Measurements from ENCODE around the gene MOSPD3. TPM values are rescaled to one million over a fixed set of nuclear protein-coding genes. Genes with fewer than 3 reads are reported as not detected.
A peak's percentile ranks its signal among the peaks of the same experiment; 100 is the strongest.

MOSPD3 gene
- total and polyA plus RNA-seq, 2 experiments from 2014 or later = 15.3 to 23.5 TPM

DNA sequence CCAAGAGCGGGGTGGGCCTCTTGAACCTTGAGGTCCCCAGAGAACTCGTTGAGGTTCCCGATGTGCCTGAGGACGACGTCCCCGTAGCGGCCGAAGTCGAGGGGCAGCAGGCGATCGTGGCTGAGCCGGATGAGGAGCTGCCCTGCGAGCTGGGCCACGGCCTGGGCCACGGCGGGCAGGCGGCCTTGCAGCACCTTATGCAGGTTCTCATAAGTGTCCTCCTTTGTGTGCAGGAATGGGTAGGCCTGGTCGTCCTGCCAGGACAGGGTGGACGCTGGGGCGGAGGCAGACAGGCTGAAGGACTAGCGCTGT, 14.9 kb downstream of the MOSPD3 start (continued):
- TF ChIP-seq, protein P1, sequence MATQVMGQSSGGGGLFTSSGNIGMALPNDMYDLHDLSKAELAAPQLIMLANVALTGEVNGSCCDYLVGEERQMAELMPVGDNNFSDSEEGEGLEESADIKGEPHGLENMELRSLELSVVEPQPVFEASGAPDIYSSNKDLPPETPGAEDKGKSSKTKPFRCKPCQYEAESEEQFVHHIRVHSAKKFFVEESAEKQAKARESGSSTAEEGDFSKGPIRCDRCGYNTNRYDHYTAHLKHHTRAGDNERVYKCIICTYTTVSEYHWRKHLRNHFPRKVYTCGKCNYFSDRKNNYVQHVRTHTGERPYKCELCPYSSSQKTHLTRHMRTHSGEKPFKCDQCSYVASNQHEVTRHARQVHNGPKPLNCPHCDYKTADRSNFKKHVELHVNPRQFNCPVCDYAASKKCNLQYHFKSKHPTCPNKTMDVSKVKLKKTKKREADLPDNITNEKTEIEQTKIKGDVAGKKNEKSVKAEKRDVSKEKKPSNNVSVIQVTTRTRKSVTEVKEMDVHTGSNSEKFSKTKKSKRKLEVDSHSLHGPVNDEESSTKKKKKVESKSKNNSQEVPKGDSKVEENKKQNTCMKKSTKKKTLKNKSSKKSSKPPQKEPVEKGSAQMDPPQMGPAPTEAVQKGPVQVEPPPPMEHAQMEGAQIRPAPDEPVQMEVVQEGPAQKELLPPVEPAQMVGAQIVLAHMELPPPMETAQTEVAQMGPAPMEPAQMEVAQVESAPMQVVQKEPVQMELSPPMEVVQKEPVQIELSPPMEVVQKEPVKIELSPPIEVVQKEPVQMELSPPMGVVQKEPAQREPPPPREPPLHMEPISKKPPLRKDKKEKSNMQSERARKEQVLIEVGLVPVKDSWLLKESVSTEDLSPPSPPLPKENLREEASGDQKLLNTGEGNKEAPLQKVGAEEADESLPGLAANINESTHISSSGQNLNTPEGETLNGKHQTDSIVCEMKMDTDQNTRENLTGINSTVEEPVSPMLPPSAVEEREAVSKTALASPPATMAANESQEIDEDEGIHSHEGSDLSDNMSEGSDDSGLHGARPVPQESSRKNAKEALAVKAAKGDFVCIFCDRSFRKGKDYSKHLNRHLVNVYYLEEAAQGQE (IDR thresholded peaks at IDR 0.05; ENCODE audit: unreplicated experiment) = no peak
- TF ChIP-seq EZH2 (IDR thresholded peaks at IDR 0.05; ENCODE audit: low read depth, unreplicated experiment) (no peak), ZNF331 (CRISPR knock-in tag; IDR thresholded peaks at IDR 0.05; ENCODE audit: low read depth) (no peak), STAT1 (IDR thresholded peaks at IDR 0.05; ENCODE audit: unreplicated experiment) (no peak), JUNB (IDR thresholded peaks at IDR 0.05; ENCODE audit: unreplicated experiment) (no peak), NANOG (IDR thresholded peaks at IDR 0.05; ENCODE audit: borderline replicate concordance) (no peak)
- TF ChIP-seq, protein P2, sequence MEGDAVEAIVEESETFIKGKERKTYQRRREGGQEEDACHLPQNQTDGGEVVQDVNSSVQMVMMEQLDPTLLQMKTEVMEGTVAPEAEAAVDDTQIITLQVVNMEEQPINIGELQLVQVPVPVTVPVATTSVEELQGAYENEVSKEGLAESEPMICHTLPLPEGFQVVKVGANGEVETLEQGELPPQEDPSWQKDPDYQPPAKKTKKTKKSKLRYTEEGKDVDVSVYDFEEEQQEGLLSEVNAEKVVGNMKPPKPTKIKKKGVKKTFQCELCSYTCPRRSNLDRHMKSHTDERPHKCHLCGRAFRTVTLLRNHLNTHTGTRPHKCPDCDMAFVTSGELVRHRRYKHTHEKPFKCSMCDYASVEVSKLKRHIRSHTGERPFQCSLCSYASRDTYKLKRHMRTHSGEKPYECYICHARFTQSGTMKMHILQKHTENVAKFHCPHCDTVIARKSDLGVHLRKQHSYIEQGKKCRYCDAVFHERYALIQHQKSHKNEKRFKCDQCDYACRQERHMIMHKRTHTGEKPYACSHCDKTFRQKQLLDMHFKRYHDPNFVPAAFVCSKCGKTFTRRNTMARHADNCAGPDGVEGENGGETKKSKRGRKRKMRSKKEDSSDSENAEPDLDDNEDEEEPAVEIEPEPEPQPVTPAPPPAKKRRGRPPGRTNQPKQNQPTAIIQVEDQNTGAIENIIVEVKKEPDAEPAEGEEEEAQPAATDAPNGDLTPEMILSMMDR (conservative IDR thresholded peaks at IDR 0.05; ENCODE audit: low read depth in 2 of 2) = no peak

DNA sequence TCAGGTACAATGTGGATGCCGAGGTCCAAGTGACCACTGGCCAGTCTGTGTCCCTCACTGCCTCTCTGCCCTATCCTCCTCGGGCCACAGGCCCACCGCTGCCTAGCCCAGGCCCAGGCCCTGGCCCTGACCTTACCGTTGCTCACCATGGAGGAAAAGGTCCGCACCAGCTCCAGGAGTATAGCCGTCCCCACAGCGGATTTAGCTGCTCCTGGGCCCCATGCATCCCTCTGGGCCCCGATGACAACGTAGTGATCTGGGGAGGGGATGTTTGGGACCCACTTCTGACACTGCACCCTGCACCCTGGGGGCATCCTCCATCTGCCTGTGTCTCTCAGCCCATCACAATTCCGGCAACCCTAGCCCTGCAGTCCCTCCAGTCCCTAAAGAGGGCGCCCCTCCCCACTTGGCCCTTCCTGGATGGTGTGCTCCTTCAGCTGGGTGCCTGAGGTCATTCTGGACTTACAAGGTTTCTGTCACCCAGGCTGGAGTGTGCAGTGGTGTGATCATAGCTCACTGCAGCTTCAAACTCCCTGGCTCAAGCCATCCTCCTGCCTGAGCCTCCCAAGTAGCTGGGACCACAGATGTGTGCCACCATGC, 16.9 kb downstream of the MOSPD3 start:
- no peak overlapping the region for H3K27ac ChIP-seq (ENCODE audit: low read depth)
- no peak for TF ChIP-seq STAT1 (IDR thresholded peaks at IDR 0.05; ENCODE audit: unreplicated experiment)
- TF ChIP-seq, protein P3, sequence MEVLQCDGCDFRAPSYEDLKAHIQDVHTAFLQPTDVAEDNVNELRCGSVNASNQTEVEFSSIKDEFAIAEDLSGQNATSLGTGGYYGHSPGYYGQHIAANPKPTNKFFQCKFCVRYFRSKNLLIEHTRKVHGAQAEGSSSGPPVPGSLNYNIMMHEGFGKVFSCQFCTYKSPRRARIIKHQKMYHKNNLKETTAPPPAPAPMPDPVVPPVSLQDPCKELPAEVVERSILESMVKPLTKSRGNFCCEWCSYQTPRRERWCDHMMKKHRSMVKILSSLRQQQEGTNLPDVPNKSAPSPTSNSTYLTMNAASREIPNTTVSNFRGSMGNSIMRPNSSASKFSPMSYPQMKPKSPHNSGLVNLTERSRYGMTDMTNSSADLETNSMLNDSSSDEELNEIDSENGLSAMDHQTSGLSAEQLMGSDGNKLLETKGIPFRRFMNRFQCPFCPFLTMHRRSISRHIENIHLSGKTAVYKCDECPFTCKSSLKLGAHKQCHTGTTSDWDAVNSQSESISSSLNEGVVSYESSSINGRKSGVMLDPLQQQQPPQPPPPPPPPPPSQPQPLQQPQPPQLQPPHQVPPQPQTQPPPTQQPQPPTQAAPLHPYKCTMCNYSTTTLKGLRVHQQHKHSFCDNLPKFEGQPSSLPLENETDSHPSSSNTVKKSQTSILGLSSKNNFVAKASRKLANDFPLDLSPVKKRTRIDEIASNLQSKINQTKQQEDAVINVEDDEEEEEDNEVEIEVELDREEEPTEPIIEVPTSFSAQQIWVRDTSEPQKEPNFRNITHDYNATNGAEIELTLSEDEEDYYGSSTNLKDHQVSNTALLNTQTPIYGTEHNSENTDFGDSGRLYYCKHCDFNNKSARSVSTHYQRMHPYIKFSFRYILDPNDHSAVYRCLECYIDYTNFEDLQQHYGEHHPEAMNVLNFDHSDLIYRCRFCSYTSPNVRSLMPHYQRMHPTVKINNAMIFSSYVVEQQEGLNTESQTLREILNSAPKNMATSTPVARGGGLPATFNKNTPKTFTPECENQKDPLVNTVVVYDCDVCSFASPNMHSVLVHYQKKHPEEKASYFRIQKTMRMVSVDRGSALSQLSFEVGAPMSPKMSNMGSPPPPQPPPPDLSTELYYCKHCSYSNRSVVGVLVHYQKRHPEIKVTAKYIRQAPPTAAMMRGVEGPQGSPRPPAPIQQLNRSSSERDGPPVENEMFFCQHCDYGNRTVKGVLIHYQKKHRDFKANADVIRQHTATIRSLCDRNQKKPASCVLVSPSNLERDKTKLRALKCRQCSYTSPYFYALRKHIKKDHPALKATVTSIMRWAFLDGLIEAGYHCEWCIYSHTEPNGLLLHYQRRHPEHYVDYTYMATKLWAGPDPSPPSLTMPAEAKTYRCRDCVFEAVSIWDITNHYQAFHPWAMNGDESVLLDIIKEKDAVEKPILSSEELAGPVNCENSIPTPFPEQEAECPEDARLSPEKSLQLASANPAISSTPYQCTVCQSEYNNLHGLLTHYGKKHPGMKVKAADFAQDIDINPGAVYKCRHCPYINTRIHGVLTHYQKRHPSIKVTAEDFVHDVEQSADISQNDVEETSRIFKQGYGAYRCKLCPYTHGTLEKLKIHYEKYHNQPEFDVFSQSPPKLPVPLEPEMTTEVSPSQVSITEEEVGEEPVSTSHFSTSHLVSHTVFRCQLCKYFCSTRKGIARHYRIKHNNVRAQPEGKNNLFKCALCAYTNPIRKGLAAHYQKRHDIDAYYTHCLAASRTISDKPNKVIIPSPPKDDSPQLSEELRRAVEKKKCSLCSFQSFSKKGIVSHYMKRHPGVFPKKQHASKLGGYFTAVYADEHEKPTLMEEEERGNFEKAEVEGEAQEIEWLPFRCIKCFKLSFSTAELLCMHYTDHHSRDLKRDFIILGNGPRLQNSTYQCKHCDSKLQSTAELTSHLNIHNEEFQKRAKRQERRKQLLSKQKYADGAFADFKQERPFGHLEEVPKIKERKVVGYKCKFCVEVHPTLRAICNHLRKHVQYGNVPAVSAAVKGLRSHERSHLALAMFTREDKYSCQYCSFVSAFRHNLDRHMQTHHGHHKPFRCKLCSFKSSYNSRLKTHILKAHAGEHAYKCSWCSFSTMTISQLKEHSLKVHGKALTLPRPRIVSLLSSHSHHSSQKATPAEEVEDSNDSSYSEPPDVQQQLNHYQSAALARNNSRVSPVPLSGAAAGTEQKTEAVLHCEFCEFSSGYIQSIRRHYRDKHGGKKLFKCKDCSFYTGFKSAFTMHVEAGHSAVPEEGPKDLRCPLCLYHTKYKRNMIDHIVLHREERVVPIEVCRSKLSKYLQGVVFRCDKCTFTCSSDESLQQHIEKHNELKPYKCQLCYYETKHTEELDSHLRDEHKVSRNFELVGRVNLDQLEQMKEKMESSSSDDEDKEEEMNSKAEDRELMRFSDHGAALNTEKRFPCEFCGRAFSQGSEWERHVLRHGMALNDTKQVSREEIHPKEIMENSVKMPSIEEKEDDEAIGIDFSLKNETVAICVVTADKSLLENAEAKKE (CRISPR knock-in tag; IDR thresholded peaks at IDR 0.05) = no peak
- no peak for TF ChIP-seq POLR2AphosphoS5 (IDR thresholded peaks at IDR 0.05; ENCODE audit: low read depth)
- TF ChIP-seq, protein P2 (conservative IDR thresholded peaks at IDR 0.05; ENCODE audit: low read depth in 2 of 2) = peak; percentile 66 to 91
- H3K4me3 ChIP-seq = no peak overlapping the region
- H3K9me3 Mint-ChIP-seq = no peaks in the 10 kb centered on the region; the same call in 2 of the 3 replicates
- peaks cover 2% of the 10 kb centered on the region; the same call in 1 of the 2 replicates for H3F3A ChIP-seq (replicated peaks; ENCODE audit: low read depth)
- peak; percentile 55 for ATAC-seq
- peak overlapping the region; percentile 21; the same call in 1 of the 3 replicates for H3K4me3 Mint-ChIP-seq
- H2AFZ ChIP-seq = no peak overlapping the region
- no peaks in the 10 kb centered on the region for H3K36me3 ChIP-seq (ENCODE audit: insufficient read depth)
- no peaks in the 10 kb centered on the region; the same call in 2 of the 3 replicates for H3K36me3 Mint-ChIP-seq (ENCODE audit: low read depth)
- peaks cover 35% of the 10 kb centered on the region for H3K27me3 Mint-ChIP-seq (ENCODE audit: insufficient read depth, low read depth, poor library complexity)
- H3K27me3 ChIP-seq (ENCODE audit: insufficient read depth) = peaks cover 21% of the 10 kb centered on the region
- H3K4me1 Mint-ChIP-seq = peaks cover 8% of the 10 kb centered on the region; the same call in 2 of the 3 replicates
- peak; percentile 90 for DNase-seq (ENCODE audit: low spot score)
- H3K4me1 ChIP-seq (ENCODE audit: insufficient read depth) = peaks cover 12% of the 10 kb centered on the region
- H3K79me2 ChIP-seq (replicated peaks; ENCODE audit: insufficient read depth) = no peaks in the 10 kb centered on the region
- H3K27ac Mint-ChIP-seq = no peak overlapping the region
- H4K20me1 ChIP-seq (replicated peaks; ENCODE audit: insufficient read depth) = no peaks in the 10 kb centered on the region
- no peaks in the 10 kb centered on the region for H3K9me2 ChIP-seq (ENCODE audit: insufficient read depth)
- no peak overlapping the region for H3K4me2 ChIP-seq

Measured in GM23338 (cell line).